GM08714 (cell line): ENCODE measurements around the gene ZDHHC16.

Experiments used
- H3K4me3 ChIP-seq: fragments of 200-500 bp; sonication (Bioruptor generic); 2 replicates; pipeline ENCODE4 v1.5.1; 2014; ENCODE audit warnings: mild to moderate bottlenecking, low read length, inconsistent platforms
- ZNF274 ChIP-seq: IDR thresholded peaks from 2 replicates; pipeline ENCODE4 v1.6.1; 2012; ENCODE audit warnings: mild to moderate bottlenecking, low read depth, low read length

The ZDHHC16 gene

DNA sequence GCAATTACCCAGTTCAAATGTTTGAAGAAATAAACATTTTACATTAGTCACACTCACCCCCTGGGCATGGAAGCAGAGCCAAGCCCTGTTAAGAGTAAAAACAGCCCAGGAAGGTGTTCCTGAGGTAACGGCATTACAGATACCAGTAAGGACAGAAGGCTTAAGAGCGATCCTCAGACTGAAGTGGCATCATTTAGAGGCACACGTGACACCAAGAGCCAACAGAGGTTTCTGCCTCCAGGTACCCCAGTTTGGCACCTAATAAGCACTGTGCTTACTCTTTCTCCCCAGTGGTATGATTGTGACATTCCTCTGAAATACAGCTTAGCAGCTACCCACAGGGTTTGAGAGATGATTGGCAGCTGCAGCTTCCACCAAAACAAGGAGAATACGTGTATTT lies 35.1 kb downstream of the ZDHHC16 start:
- no peak for TF ChIP-seq ZNF274
- H3K4me3 ChIP-seq = no peak overlapping the region

GRCh38 chr10:97482381-97482780 lies 36.4 kb downstream of the ZDHHC16 start:
- no peak overlapping the region for H3K4me3 ChIP-seq
- no peak for TF ChIP-seq ZNF274

DNA sequence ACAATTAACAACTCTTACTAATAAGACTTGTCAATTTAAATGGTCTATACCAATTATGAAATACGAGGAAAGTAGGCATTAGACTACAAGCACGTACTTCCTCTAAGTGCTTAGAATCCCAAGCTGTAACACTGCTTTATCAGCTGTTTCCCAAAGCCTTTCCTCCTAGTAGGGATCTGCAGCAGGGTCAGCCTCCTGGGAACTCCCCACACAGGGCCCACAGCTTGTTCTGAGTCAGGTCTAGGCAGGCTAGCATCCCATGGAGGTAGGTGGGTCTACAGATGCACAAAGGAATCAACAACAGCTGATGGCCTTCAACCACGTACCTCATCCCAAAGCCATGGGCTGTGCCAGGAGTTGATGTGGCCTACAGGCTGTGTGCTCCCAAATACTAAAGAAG lies 37.5 kb downstream of the ZDHHC16 start:
- no peak overlapping the region for H3K4me3 ChIP-seq
- TF ChIP-seq ZNF274 = no peak

DNA sequence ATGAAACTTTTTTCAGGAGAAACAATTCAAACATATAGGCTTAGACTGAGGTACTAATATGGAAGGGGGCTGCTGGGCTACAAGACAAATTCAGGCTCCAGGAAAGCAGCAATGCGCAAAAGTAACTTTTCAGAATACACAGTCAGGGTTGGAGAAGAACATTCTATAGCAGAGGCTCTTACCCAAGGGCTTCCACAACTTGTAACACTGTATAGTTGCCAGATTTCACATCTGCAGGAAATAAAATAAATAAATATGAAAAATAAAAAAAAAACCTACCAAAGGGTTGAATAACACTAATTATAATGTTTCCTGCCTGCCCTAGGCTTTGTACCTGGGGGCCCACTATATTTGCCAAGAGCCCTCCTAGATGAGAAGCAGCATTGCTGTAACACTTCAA lies 37.9 kb downstream of the ZDHHC16 start:
- H3K4me3 ChIP-seq = no peak overlapping the region

GRCh38 chr10:97485647-97486281 lies 39.8 kb downstream of the ZDHHC16 start:
- no peak for TF ChIP-seq ZNF274
- no peak overlapping the region for H3K4me3 ChIP-seq

More for the DNA sequence above, 37.9 kb downstream of the ZDHHC16 start:
- TF ChIP-seq ZNF274 = no peak

DNA sequence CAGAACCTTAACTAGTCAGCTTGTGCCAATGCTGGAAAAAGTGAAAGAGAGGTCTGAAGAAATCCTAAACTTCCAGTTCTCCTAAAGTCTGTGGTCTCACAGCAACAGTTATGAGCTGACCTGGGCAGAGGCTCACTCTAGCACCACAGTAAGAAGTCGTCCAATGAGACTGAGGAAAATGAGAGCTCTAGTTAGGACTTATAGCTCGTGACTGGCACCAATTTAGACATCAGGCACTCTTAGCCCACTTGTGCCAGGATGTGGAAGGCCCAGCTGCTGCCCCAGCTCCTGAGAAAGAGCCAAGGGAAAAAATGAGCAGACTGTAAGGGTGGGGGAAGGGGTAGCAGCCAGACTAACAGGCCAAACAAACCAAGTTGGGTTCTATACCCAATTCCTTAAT lies 44.6 kb downstream of the ZDHHC16 start:
- no peak overlapping the region for H3K4me3 ChIP-seq
- no peak for TF ChIP-seq ZNF274

GRCh38 chr10:97494151-97494550 lies 48.2 kb downstream of the ZDHHC16 start:
- no peak for TF ChIP-seq ZNF274
- no peak overlapping the region for H3K4me3 ChIP-seq

- H3K4me3 ChIP-seq = no peak overlapping the region
- no peak for TF ChIP-seq ZNF274
Observed at GRCh38 chr10:97494863-97495506, 49.0 kb downstream of the ZDHHC16 start.

GRCh38 chr10:97497572-97498075 lies 51.6 kb downstream of the ZDHHC16 start:
- TF ChIP-seq ZNF274 = no peak
- H3K4me3 ChIP-seq = peak overlapping the region; percentile 75

DNA sequence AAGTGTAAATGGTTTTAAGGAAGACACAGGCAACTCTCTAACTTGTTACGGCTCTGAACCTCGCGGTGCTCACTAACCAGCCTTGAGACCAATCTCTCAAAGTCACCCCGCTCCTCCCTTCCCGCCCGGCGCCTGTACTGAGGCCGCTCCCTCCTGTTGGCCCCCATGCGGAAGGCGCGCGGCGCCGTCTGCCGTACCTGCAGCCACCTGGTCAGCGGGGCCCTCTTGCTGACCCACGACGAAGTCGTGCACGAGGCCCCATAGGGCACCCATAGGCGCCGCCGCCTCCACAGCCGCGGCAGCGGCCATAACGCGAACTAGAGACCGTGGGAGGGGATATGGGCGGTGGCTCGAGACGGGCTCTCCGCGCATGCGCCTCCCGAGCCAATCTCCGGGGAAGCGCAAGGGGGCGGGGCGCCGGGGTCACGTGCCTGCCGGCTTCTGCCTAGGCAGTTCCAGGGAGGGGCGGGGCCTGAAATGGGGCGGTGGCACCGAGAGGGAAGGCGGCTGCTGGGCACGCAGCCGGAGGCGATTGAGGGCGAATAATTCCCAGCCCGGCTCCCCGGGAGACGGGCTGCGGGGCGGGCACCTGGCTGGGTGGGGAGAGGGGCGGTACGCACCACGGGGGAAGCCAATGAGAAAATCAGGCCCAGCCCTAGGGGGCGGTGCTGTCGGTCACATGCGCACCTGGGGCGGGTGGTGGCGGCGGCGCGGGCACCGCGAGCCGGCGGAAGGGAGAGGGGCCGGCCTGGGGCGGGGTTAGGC lies 52.3 kb downstream of the ZDHHC16 start, which contains the start of gene MMS19:
Gene MMS19 (minus strand): TSS at position 347 of the 765 bp plus-strand sequence. CDS start 38 bp downstream, at position 309.
- no peak for TF ChIP-seq ZNF274

GRCh38 chr10:97498841-97499560 lies 53.0 kb downstream of the ZDHHC16 start, which contains the start of gene UBTD1:
UBTD1 (plus strand) TSS chr10:97498924; CDS start chr10:97499204, 280 bp downstream.
- no peak for TF ChIP-seq ZNF274

More for the DNA sequence above, 52.3 kb downstream of the ZDHHC16 start, which contains the start of gene MMS19:
- H3K4me3 ChIP-seq = peak within 1 kb of the TSS; percentile 75

GRCh38 chr10:97499561-97500296 lies 53.8 kb downstream of the ZDHHC16 start:
- no peak for TF ChIP-seq ZNF274
- H3K4me3 ChIP-seq = peak overlapping the region; percentile 75; the same call in 1 of the 2 replicates

More at GRCh38 chr10:97498841-97499560, 53.0 kb downstream of the ZDHHC16 start, which contains the start of gene UBTD1:
- H3K4me3 ChIP-seq = peak within 1 kb of the TSS; percentile 75

DNA sequence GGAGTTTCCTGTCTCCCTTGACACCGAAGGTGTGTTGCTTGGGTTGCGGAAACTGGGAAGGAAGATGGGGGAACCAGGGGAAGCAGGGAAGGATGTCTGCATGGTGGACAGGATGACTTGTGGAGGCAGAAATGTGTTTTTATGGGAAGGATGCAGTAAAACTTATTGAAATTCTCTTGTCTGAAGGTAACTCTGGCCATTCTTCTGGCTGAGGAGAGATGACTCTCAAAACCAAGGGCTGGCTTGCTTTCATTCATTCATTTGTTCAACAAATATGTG lies 54.3 kb downstream of the ZDHHC16 start:
- TF ChIP-seq ZNF274 = no peak
- no peak overlapping the region for H3K4me3 ChIP-seq

DNA sequence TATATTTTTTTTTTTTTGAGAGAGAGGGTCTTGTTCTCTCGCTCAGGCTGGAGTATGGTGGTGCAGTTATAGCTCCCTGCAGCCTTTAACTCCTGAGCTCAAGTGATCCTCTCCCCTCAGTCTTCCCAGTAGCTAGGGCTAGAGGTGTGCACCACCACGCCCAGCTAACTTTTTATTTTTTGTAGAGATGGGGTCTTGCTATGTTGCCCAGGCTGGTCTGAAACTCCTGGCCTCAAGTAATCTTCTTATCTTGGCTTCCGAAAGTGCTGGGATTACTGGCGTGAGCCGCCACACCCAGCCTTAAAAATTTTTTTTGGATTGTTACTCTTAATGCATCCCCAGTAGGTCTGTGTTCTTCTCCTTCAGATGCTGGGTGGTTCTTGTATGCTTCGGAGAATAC lies 56.9 kb downstream of the ZDHHC16 start:
- no peak overlapping the region for H3K4me3 ChIP-seq
- TF ChIP-seq ZNF274 = no peak
